Tibial nerve (tissue), 4 donors: ENCODE measurements around the gene SLC25A48.

ENCODE experiments used
- CTCF ChIP-seq, 5 experiments: fragments of 200-600 bp in 3 of 5; fragments of 450-650 bp in 2 of 5; sonication (generic) in 3 of 5; IDR thresholded peaks; one replicate each; pipeline ENCODE4 v1.5.1; 2016 to 2019; ENCODE audit warnings: antibody characterized with exemption in 5 of 5, mild to moderate bottlenecking in 3 of 5, moderate library complexity in 2 of 5
- EP300 ChIP-seq, 2 donors: sonication (generic); formaldehyde crosslinking; IDR thresholded peaks; one replicate each; pipeline ENCODE4 v1.6.1; 2017; ENCODE audit warnings: antibody characterized with exemption in 2 of 2, mild to moderate bottlenecking in 1 of 2

GRCh38 chr5:135814812-135815211, 19.7 kb upstream of the SLC25A48 start:
- TF ChIP-seq EP300 (IDR thresholded peaks at IDR 0.05): no peak
- no peak for TF ChIP-seq CTCF (IDR thresholded peaks at IDR 0.05)
